HG03196 (cell line): ENCODE data around the gene SGIP1.

Experiments used
- ATAC-seq: cut with Tn5 transposase; IDR thresholded peaks from one replicate; pipeline ENCODE4 v1.9.1; 2021; ENCODE audit not compliant: unreplicated experiment

SGIP1 gene

GRCh38 chr1:66599899-66600737 is 66.2 kb downstream of the SGIP1 start:
- ATAC-seq: no peak

- ATAC-seq: no peak
Observed at GRCh38 chr1:66605419-66605997, 71.6 kb downstream of the SGIP1 start.

GRCh38 chr1:66606362-66607065 is 72.6 kb downstream of the SGIP1 start:
- no peak for ATAC-seq

- no peak for ATAC-seq
Observed at GRCh38 chr1:66607458-66607857, 73.5 kb downstream of the SGIP1 start.

GRCh38 chr1:66613187-66613586 is 79.2 kb downstream of the SGIP1 start:
- ATAC-seq: no peak

GRCh38 chr1:66617362-66618184 is 83.6 kb downstream of the SGIP1 start:
- ATAC-seq: no peak

GRCh38 chr1:66618390-66618789 is 84.4 kb downstream of the SGIP1 start:
- ATAC-seq: no peak

- no peak for ATAC-seq
Observed at GRCh38 chr1:66623812-66624211, 89.9 kb downstream of the SGIP1 start.

GRCh38 chr1:66624412-66625060 is 90.6 kb downstream of the SGIP1 start:
- no peak for ATAC-seq

- no peak for ATAC-seq
Observed at GRCh38 chr1:66626261-66626660, 92.3 kb downstream of the SGIP1 start.

- ATAC-seq: no peak
Observed at GRCh38 chr1:66628926-66629325, 95.0 kb downstream of the SGIP1 start.

- ATAC-seq: no peak
Observed at GRCh38 chr1:66633159-66633558, 99.2 kb downstream of the SGIP1 start.

- ATAC-seq: no peak
Observed at GRCh38 chr1:66637146-66637545, 103.2 kb downstream of the SGIP1 start.

- ATAC-seq: no peak
Observed at GRCh38 chr1:66641891-66642473, 108.0 kb downstream of the SGIP1 start.

- no peak for ATAC-seq
Observed at GRCh38 chr1:66642992-66643391, 109.0 kb downstream of the SGIP1 start.

GRCh38 chr1:66644331-66644730 is 110.4 kb downstream of the SGIP1 start:
- ATAC-seq: no peak

GRCh38 chr1:66648901-66649595 is 115.1 kb downstream of the SGIP1 start:
- peak; percentile 90 for ATAC-seq

GRCh38 chr1:66652556-66652955 is 118.6 kb downstream of the SGIP1 start:
- no peak for ATAC-seq

GRCh38 chr1:66654643-66655042 is 120.7 kb downstream of the SGIP1 start:
- no peak for ATAC-seq

- ATAC-seq: no peak
Observed at GRCh38 chr1:66671455-66671854, 137.5 kb downstream of the SGIP1 start.
